ENCODE measurements around the gene SINHCAF.

The SINHCAF gene

DNA sequence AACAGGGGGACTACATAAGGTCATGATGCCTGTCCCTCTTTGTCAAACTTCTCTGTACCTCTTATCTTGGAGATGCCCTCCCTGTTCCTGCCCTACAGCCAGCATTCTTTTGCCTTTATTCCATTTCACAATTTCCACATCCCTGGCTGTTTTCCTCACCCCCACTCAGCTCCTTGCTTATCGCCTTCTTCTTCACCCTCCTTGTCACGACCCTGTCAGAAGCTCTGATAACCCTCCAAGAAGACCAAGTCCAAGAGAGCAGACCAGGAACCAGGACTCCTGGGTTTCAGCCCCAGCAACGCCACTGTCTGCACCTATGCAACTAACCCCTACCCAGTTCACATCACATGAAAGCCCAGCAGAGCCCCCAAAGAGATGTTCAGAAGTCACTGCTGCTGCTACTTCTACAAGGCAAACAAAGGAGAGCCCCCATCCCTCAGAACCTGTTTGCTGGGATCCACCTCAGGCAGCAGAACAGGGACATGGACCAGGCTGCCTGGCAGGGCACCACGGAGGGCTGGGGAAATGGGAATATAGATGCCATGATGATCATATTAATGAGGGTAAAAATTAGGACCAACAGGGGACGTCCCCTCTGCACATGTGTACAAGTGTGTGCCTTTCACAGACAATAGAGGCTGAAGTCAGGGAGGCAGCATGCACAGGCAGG lies 92.8 kb downstream of the SINHCAF start:
- H3K4me3 ChIP-seq (ENCODE audit: low read length) = no peak overlapping the region
- no peak overlapping the region for H3K9ac ChIP-seq (ENCODE audit: low read length)
- no peak for TF ChIP-seq EZH2phosphoT487 (IDR thresholded peaks at IDR 0.05; ENCODE audit: low read depth)
- TF ChIP-seq, protein P1, sequence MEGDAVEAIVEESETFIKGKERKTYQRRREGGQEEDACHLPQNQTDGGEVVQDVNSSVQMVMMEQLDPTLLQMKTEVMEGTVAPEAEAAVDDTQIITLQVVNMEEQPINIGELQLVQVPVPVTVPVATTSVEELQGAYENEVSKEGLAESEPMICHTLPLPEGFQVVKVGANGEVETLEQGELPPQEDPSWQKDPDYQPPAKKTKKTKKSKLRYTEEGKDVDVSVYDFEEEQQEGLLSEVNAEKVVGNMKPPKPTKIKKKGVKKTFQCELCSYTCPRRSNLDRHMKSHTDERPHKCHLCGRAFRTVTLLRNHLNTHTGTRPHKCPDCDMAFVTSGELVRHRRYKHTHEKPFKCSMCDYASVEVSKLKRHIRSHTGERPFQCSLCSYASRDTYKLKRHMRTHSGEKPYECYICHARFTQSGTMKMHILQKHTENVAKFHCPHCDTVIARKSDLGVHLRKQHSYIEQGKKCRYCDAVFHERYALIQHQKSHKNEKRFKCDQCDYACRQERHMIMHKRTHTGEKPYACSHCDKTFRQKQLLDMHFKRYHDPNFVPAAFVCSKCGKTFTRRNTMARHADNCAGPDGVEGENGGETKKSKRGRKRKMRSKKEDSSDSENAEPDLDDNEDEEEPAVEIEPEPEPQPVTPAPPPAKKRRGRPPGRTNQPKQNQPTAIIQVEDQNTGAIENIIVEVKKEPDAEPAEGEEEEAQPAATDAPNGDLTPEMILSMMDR (IDR thresholded peaks at IDR 0.05; ENCODE audit: low read depth, low read length) = no peak
- no peaks in the 10 kb centered on the region for H3K9me3 ChIP-seq (ENCODE audit: insufficient read depth, low read length)
- peaks cover 17% of the 10 kb centered on the region for H3K4me1 ChIP-seq (ENCODE audit: low read length)
- H3K36me3 ChIP-seq (replicated peaks; ENCODE audit: low read depth, low read length) = no peaks in the 10 kb centered on the region
- no peak overlapping the region for H2AFZ ChIP-seq (ENCODE audit: low read depth, low read length)
- H3K79me2 ChIP-seq (ENCODE audit: low read length) = no peaks in the 10 kb centered on the region
- H3K27me3 ChIP-seq (ENCODE audit: low read depth, low read length) = peaks cover 49% of the 10 kb centered on the region
- H3K4me2 ChIP-seq (ENCODE audit: low read length) = no peak overlapping the region
- no peaks in the 10 kb centered on the region for H4K20me1 ChIP-seq (ENCODE audit: insufficient read depth, low read length)
- H3K27ac ChIP-seq (ENCODE audit: low read length) = no peak overlapping the region

DNA sequence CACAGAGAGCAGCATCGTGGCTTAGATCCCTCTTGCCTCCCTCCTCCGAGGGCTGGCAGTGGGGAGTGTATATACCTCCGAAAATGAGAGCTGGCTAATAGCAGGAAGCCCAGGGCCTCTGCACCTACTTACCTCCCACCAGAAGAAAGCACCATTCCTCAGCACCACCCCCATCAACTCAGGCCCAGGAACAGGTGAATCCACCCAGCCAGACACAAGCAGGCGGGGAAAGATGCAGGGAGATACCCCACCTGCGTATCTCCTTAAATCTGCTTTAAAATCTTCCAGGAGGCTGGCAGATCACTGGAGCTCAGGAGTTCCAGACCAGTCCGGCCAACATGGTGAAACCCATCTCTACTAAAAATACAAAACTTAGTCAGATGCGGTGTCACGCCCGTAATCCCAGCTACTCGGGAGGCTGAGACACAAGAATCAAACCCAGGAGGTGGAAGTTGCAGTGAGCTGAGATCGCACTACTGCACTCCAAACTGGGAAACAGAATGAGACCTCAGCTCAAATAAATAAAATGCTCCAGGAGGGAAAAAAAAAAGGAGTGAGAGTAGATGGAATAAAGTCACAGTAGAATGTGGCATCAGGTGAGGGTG lies 93.5 kb downstream of the SINHCAF start:
- Histone ChIP-seq H3K27ac (ENCODE audit: low read length) (no peak overlapping the region), H3K79me2 (ENCODE audit: low read length) (no peaks in the 10 kb centered on the region), H3K9me3 (ENCODE audit: insufficient read depth, low read length) (no peaks in the 10 kb centered on the region), H3K4me1 (ENCODE audit: low read length) (peaks cover 10% of the 10 kb centered on the region), H3K4me2 (ENCODE audit: low read length) (no peak overlapping the region), H3K9ac (ENCODE audit: low read length) (no peak overlapping the region), H2AFZ (ENCODE audit: low read depth, low read length) (no peak overlapping the region), H4K20me1 (ENCODE audit: insufficient read depth, low read length) (no peaks in the 10 kb centered on the region), H3K4me3 (ENCODE audit: low read length) (no peak overlapping the region), H3K36me3 (replicated peaks; ENCODE audit: low read depth, low read length) (no peaks in the 10 kb centered on the region), H3K27me3 (ENCODE audit: low read depth, low read length) (peaks cover 49% of the 10 kb centered on the region)
- TF ChIP-seq, protein P1 (IDR thresholded peaks at IDR 0.05; ENCODE audit: low read depth, low read length) = no peak

GRCh38 chr12:31231611-31232360 lies 94.2 kb downstream of the SINHCAF start:
- Histone ChIP-seq H3K9ac (ENCODE audit: low read length) (no peak overlapping the region), H3K4me1 (ENCODE audit: low read length) (peaks cover 4% of the 10 kb centered on the region), H4K20me1 (ENCODE audit: insufficient read depth, low read length) (no peaks in the 10 kb centered on the region), H3K36me3 (replicated peaks; ENCODE audit: low read depth, low read length) (no peaks in the 10 kb centered on the region), H3K27me3 (ENCODE audit: low read depth, low read length) (peaks cover 45% of the 10 kb centered on the region), H3K27ac (ENCODE audit: low read length) (no peak overlapping the region), H2AFZ (ENCODE audit: low read depth, low read length) (no peak overlapping the region), H3K9me3 (ENCODE audit: insufficient read depth, low read length) (no peaks in the 10 kb centered on the region), H3K4me2 (ENCODE audit: low read length) (no peak overlapping the region), H3K4me3 (ENCODE audit: low read length) (no peak overlapping the region), H3K79me2 (ENCODE audit: low read length) (no peaks in the 10 kb centered on the region)
- no peak for TF ChIP-seq EZH2phosphoT487 (IDR thresholded peaks at IDR 0.05; ENCODE audit: low read depth)
- TF ChIP-seq, protein P1 (IDR thresholded peaks at IDR 0.05; ENCODE audit: low read depth, low read length) = no peak

All from OCI-LY3 (cell line).